Mammary epithelial cell (primary cell): ENCODE measurements around the gene DAG1.

Experiments used
- EZH2 ChIP-seq: IDR thresholded peaks from 2 replicates; pipeline ENCODE4 v1.6.1; 2012; ENCODE audit warnings: low read length, inconsistent platforms, borderline replicate concordance
- TF ChIP-seq, protein P1 (sequence below), 2 donors: IDR thresholded peaks in 1 of 2; conservative IDR thresholded peaks in 1 of 2; 2 replicates each; pipeline ENCODE4 v1.5.1; 2011 to 2012; ENCODE audit warnings: inconsistent platforms in 2 of 2, low read length in 2 of 2, mild to moderate bottlenecking in 2 of 2, control low read depth in 1 of 2, low read depth in 1 of 2; ENCODE audit not compliant: insufficient read depth in 1 of 2; ENCODE audit errors: extremely low read depth in 1 of 2

DNA sequence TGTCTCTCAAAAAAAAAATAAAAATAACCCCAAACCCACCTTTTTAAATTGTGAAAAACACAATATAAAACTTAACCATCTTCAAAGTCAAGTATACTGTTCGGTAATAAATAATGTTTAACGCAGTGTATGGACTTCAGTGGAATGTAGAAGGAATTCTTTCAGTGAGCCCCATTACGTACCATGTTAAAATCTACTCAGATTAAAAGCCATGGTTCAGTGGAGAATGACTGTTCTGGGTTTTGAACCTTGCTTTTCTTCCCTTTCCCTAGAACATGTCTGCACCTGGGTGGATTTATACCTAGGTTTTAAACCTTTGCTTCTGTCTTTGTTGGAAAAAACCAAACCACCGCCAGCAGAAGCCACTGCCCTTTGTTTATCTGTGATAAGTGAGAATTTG, 27.5 kb downstream of the DAG1 start:
- TF ChIP-seq, protein P1, sequence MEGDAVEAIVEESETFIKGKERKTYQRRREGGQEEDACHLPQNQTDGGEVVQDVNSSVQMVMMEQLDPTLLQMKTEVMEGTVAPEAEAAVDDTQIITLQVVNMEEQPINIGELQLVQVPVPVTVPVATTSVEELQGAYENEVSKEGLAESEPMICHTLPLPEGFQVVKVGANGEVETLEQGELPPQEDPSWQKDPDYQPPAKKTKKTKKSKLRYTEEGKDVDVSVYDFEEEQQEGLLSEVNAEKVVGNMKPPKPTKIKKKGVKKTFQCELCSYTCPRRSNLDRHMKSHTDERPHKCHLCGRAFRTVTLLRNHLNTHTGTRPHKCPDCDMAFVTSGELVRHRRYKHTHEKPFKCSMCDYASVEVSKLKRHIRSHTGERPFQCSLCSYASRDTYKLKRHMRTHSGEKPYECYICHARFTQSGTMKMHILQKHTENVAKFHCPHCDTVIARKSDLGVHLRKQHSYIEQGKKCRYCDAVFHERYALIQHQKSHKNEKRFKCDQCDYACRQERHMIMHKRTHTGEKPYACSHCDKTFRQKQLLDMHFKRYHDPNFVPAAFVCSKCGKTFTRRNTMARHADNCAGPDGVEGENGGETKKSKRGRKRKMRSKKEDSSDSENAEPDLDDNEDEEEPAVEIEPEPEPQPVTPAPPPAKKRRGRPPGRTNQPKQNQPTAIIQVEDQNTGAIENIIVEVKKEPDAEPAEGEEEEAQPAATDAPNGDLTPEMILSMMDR (conservative IDR thresholded peaks at IDR 0.05 in 1 of 2, IDR thresholded peaks at IDR 0.05 in 1 of 2; ENCODE audit: extremely low read depth in 1 of 2, insufficient read depth in 1 of 2, low read depth in 1 of 2, low read length in 2 of 2), result no peak
- no peak for TF ChIP-seq EZH2
